Aorta (tissue), 5 donors: ENCODE data around the gene SOX8. TPM values are rescaled to one million over a fixed set of nuclear protein-coding genes. Genes with fewer than 3 reads are reported as not detected.
A peak's percentile ranks its signal among the peaks of the same experiment; 100 is the strongest.

Source experiments
- ATAC-seq: fragments of 200-7000 bp; cut with Tn5 transposase; one replicate; pipeline ENCODE4 v1.9.1; 2022; ENCODE audit warnings: moderate library complexity; ENCODE audit not compliant: low FRiP score
- DNase-seq, 2 donors: peaks; one replicate each; pipeline ENCODE4 v3.0.0-alpha.2; 2020
- H3K27ac ChIP-seq, 2 donors: one replicate each; pipeline ENCODE4 v1.5.1; 2013; ENCODE audit warnings: low read length in 2 of 2, mild to moderate bottlenecking in 2 of 2, moderate library complexity in 2 of 2, control low read depth in 1 of 2, inconsistent platforms in 1 of 2, low read depth in 1 of 2
- H3K27me3 ChIP-seq, 2 donors: one replicate each; pipeline ENCODE4 v1.6.1; 2013; ENCODE audit warnings: control low read depth in 1 of 2, low read length in 1 of 2, mild to moderate bottlenecking in 1 of 2, moderate library complexity in 1 of 2; ENCODE audit not compliant: insufficient read depth in 2 of 2, control insufficient read depth in 1 of 2
- H3K36me3 ChIP-seq, 2 donors: one replicate each; pipeline ENCODE4 v1.6.1; 2013; ENCODE audit warnings: control low read depth in 1 of 2, low read length in 1 of 2, mild to moderate bottlenecking in 1 of 2; ENCODE audit not compliant: insufficient read depth in 2 of 2, control insufficient read depth in 1 of 2
- H3K4me1 ChIP-seq, 2 donors: one replicate each; pipeline ENCODE4 v1.6.1; 2013; ENCODE audit warnings: low read length in 2 of 2, control low read depth in 1 of 2, mild to moderate bottlenecking in 1 of 2, moderate library complexity in 1 of 2; ENCODE audit not compliant: insufficient read depth in 2 of 2, control insufficient read depth in 1 of 2
- H3K4me3 ChIP-seq, 2 donors: one replicate each; pipeline ENCODE4 v1.5.1; 2013; ENCODE audit warnings: low read length in 2 of 2, control low read depth in 1 of 2, mild to moderate bottlenecking in 1 of 2
- H3K9me3 ChIP-seq: one replicate; pipeline ENCODE4 v1.6.1; 2013; ENCODE audit warnings: mild to moderate bottlenecking, low read length; ENCODE audit not compliant: control insufficient read depth
- WGBS, 2 donors: extraction: QIAGEN DNeasy Blood & Tissue Kit; methylation state at CpG; one replicate each; pipeline ENCODE4 v1.1.7; 2013; 5-methylcytosine and 5-hydroxymethylcytosine counted together
- intact Hi-C, 2 donors: fragments of 100-400 bp; cut with DNase I; formaldehyde crosslinking; loops; one replicate each; pipeline versions ENCODE4 v1.14.2 to v1.15.0; 2022
- polyA plus RNA-seq, 2 donors: library from polyadenylated mRNA; stranded (reverse); fragments of 200-250 nt; gene quantifications; one replicate each; pipeline ENCODE4 v1.2.3, GENCODE V29; 2013
- total RNA-seq, 2 donors: library from RNA; stranded (reverse); fragmentation: NEBNext Ultra II Directional; extraction: Animal tissue kit (Norgen Biotek cat#: 25700); gene quantifications; one replicate each; pipeline ENCODE4 v1.2.1, GENCODE V29; 2021
- donor health status: healthy with polysubstance abuse.
- donor health status: Bipolar disorder and iron deficiency.
- donor health status: DM: no; HTN: no; CAD: no.
- donor health status: DM: no; HTN: no; CAD: no.
- donor health status: DM: yes; HTN: yes; CAD: no.

SOX8 gene
- total and polyA plus RNA-seq, 4 donors = 1.0 to 7.0 (median 3.9) TPM

DNA sequence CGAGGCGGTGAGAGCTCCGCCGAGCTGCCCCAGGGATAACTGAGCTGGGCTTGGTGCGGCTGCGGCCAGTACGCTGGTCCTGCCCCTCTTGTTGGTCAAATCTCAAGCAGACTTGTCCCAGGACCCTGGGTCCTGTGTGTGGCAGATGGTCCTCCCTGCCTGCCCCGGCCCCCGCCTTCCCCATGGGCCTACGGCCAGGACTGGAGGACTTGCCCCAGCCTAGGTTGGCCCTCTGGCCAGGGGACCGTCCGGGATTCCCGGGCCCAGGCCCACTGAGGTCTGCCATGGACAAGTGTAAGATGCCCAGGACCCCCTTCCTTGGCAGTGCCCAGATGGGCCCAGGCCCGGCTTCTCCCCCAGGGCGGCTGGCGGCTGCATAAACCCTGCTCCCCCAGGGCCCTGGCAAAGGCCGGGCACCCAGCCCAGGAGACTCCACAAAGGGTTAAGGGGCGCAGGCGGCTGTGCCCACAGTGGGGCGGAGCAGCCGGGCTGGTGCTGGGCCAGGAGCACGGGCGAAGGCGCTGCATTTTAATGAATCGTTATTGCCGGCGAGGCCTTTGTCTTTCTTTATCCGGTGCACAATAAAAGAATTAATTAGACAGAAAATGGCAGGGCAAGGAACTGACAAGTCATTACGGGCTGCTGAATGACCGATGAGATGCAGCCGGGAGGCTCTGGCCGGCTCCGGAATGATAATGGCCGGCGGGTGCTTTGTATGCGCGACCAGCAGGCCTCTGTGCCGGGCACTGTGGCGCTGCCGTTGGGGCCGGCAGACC, 9.1 kb downstream of the SOX8 start:
- DNase-seq (no peak), ATAC-seq (no peak)
- Histone ChIP-seq H3K4me1 (no peaks in the 10 kb centered on the region), H3K27me3 (no peaks in the 10 kb centered on the region), H3K9me3 (peaks cover 10% of the 10 kb centered on the region), H3K27ac (no peak overlapping the region), H3K36me3 (no peaks in the 10 kb centered on the region), H3K4me3 (no peak overlapping the region)
- intact Hi-C loops = no loop called here
- 74 to 78% methylated on average over 39 to 41 of the region's 41 CpGs for WGBS, 2 donors

DNA sequence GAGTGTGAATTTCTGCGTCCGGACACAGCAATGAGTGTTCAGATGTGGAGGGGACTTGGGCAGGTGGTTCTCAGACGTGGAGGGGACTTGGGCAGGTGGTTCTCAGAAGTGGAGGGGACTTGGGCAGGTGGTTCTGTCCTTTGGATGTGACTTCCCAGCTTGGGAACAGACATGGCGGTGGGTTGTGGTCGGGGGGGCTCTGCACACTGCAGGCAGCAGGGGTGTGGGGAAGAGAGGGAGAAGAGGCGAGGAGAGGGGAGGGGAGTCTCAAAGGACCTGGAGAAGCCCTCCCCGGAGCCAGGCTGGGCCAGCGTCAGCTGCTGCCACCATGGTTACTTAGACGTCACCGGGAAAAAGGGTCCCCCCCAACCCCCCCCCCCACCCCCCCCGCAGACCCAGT, 9.8 kb downstream of the SOX8 start:
- no peak for DNase-seq
- intact Hi-C loops = no loop called here
- ATAC-seq = no peak
- 67 to 76% methylated on average over 11 of the region's 11 CpGs for WGBS, 2 donors
- Histone ChIP-seq H3K9me3 (peaks cover 12% of the 10 kb centered on the region), H3K27ac (no peak overlapping the region), H3K4me3 (no peak overlapping the region), H3K4me1 (no peaks in the 10 kb centered on the region), H3K27me3 (no peaks in the 10 kb centered on the region), H3K36me3 (no peaks in the 10 kb centered on the region)

DNA sequence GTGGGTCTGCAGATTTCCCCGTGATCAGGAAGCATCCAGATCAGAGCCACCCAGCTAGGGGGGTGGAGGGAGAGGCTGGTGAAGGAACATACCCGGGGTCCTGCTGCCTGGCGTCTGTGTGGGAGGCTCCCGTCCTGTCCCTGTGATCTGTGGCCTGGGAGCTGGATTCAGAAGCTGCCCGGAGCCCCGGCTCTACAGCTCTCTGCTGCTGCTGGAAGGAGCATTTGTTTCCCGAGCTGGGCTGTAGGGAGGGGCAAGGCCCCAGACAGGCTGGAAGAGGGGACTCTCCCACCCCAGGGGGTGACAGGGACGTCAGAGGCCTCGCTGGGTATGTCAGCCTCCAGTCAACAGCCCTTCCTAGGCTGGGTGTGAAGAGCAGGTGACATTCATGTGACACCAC, 10.2 kb downstream of the SOX8 start:
- 62 to 66% methylated on average over 8 to 9 of the region's 9 CpGs for WGBS, 2 donors
- Histone ChIP-seq H3K4me3 (no peak overlapping the region), H3K36me3 (no peaks in the 10 kb centered on the region), H3K27me3 (no peaks in the 10 kb centered on the region), H3K4me1 (no peaks in the 10 kb centered on the region), H3K27ac (no peak overlapping the region), H3K9me3 (peaks cover 12% of the 10 kb centered on the region)
- ATAC-seq (no peak), DNase-seq (no peak)
- intact Hi-C loops = no loop called here

DNA sequence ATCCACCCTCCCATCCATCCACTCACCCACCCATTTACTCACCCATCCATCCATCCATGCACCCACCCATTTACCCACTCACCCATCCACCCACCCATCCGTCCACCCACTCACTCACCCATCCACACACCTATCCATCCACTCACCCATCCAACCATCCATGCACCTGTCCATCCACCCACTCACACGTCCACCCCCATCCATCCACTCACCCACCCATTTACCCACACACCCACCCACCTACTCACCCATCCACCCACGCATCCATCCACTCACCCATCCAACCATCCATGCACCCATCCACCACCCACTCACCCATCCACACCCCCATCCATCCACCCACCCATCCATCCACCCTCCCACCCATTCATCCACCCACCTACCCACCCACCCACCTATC, 12.2 kb downstream of the SOX8 start:
- no peak overlapping the region for H3K4me3 ChIP-seq
- ATAC-seq = no peak
- no peaks in the 10 kb centered on the region for H3K36me3 ChIP-seq
- H3K27me3 ChIP-seq = no peaks in the 10 kb centered on the region
- no peaks in the 10 kb centered on the region for H3K4me1 ChIP-seq
- WGBS, 2 donors = 87 to 89% methylated on average over 3 of the region's 3 CpGs
- no peak overlapping the region for H3K27ac ChIP-seq
- DNase-seq = no peak
- intact Hi-C loops = no loop called here
- H3K9me3 ChIP-seq = peaks cover 12% of the 10 kb centered on the region

DNA sequence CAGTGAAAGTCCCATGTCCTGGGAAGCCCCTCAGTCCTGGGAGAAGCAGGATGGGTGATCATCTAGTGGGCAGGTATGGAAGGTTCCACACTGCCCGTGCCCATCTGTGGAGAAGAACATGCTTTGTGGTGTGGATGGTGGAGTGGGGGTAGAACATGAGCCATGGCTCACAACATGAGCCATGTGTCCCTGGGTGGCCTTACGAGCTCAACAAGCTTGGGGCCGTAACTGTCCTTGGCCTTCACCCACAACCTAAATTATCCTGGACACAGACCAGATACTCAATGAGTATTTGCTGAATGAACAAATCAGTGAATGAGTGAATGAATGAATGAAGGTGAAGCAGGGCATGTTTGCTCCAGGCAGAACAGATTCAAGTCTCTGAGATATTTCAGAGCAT, 13.5 kb downstream of the SOX8 start:
- Histone ChIP-seq H3K36me3 (no peaks in the 10 kb centered on the region), H3K4me1 (no peaks in the 10 kb centered on the region), H3K4me3 (no peak overlapping the region), H3K27me3 (no peaks in the 10 kb centered on the region), H3K9me3 (peaks cover 12% of the 10 kb centered on the region), H3K27ac (no peak overlapping the region)
- 83 to 89% methylated on average over 3 of the region's 3 CpGs for WGBS, 2 donors
- DNase-seq (no peak), ATAC-seq (no peak)
- intact Hi-C loops = no loop called here

DNA sequence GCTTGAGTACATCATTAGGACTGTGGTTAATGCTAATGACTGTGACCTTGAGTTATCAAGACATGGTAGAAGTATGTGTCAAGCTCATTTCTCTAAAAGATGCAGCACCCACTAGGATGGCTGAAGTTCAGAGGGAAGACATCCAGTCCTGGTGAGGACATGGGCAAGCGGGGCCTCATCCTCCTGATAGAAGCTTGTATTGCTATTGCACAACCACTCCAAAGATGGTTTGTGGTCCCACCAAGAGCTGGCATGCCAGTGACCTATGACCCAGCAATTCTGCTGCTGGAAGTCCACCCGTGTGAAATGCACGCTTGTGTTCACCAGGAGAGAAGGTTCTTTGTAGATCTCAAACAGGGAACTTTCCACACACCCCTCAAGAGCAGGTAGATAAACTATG, 14.2 kb downstream of the SOX8 start:
- no peak overlapping the region for H3K4me3 ChIP-seq
- intact Hi-C loops = no loop called here
- no peaks in the 10 kb centered on the region for H3K27me3 ChIP-seq
- no peak overlapping the region for H3K27ac ChIP-seq
- no peak for ATAC-seq
- no peaks in the 10 kb centered on the region for H3K36me3 ChIP-seq
- WGBS, 2 donors = 70 to 92% methylated on average over 3 of the region's 3 CpGs
- H3K4me1 ChIP-seq = no peaks in the 10 kb centered on the region
- DNase-seq = no peak
- H3K9me3 ChIP-seq = peaks cover 12% of the 10 kb centered on the region

DNA sequence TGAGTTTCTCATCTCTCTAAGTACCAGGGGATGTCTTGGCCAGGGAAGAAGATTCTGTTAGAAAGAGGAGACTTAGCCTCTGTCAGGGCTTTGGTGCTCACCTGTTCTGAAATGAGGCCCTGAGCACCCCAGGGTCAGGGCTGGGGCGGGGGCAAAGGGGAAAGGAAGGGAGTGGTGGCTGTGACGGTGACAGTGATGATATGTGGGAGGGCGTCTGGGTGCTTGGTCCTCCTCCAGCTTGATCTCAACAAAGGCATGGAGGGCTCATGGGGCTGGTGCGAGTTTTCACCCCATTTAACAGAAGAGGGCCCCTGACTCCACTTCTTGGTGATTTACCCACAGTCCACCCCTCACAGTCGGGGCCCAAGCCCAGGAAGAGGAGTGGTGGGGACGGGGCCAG, 15.1 kb downstream of the SOX8 start:
- Histone ChIP-seq H3K27me3 (no peaks in the 10 kb centered on the region), H3K27ac (no peak overlapping the region)
- 72 to 80% methylated on average over 6 of the region's 6 CpGs for WGBS, 2 donors

DNA sequence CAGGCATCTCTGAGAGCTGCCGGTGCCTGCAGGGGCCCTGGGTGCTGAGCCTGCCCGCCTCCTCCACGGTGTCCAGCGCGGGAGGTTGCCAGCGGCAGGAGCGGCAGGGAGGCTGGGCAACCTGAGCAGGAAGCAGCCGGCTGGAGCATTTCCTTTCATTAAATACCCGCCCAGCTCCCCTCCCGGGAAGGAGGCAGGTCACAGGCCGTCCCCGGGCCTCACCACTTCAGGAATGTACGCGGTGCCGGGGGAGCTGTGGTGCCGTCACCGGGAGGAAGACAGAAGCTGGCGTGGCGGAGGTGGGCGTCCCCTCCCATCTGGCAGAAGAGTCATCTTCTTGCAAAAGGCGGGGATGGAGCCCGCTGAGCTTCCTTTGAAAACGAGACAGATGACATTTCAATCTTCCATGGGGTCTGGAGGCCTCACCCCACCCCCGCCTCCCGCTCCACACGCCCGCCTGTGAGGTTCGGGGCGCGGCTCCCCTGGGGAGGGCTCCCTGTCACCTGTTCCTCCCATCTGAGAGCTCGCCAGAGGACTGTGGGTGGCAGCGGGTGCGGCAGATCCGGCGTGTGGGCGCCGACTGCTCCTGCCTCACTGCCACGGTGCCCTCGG, 16.0 kb downstream of the SOX8 start:
- DNase-seq (peak in 1 of 2 donors; percentile 71), ATAC-seq (peak; percentile 51)
- Histone ChIP-seq H3K27ac (no peak overlapping the region), H3K9me3 (peaks cover 12% of the 10 kb centered on the region), H3K4me1 (no peaks in the 10 kb centered on the region), H3K4me3 (no peak overlapping the region), H3K36me3 (no peaks in the 10 kb centered on the region), H3K27me3 (no peaks in the 10 kb centered on the region)
- WGBS, 2 donors = 43 to 45% methylated on average over 38 to 39 of the region's 39 CpGs
- intact Hi-C loops = no loop called here

More for the DNA sequence above, 15.1 kb downstream of the SOX8 start:
- intact Hi-C loops = no loop called here
- DNase-seq (no peak), ATAC-seq (no peak)
- H3K9me3 ChIP-seq = peaks cover 12% of the 10 kb centered on the region
- no peaks in the 10 kb centered on the region for H3K36me3 ChIP-seq
- H3K4me3 ChIP-seq = no peak overlapping the region
- H3K4me1 ChIP-seq = no peaks in the 10 kb centered on the region

DNA sequence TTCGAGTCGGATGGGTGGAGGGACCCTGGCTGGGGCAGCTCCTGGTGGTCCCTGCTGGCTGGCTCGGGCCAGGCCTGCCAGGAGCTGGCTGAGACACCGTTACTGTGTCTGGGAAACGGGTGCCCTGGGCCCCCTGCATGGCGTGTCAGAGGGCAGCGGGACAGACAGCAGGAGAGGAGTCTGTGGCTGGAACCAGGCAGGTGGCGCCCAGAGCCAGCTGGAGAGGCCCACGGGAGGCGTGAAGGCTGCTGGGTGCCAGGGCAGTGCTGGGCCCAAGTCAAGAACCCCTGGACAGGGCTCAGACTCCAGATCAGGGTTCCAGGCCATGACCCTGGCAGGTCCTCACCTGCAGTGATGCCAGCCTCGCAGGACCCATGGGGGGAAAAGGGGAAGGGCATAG, 16.6 kb downstream of the SOX8 start:
- Histone ChIP-seq H3K36me3 (no peaks in the 10 kb centered on the region), H3K4me3 (no peak overlapping the region), H3K9me3 (peaks cover 12% of the 10 kb centered on the region), H3K27ac (no peak overlapping the region), H3K27me3 (no peaks in the 10 kb centered on the region), H3K4me1 (no peaks in the 10 kb centered on the region)
- DNase-seq (no peak), ATAC-seq (no peak)
- 76 to 78% methylated on average over 11 of the region's 11 CpGs for WGBS, 2 donors
- intact Hi-C loops = no loop called here
